Measurements from ENCODE around the gene CAPS.

CAPS gene

GRCh38 chr19:5914946-5915781 lies 1.1 kb downstream of the CAPS start:
- no peak for DNase-seq

GRCh38 chr19:5915782-5916165 lies 1.7 kb downstream of the CAPS start:
- DNase-seq = no peak

GRCh38 chr19:5916181-5916708 lies 2.2 kb downstream of the CAPS start:
- no peak for DNase-seq

GRCh38 chr19:5917431-5918107 lies 3.5 kb downstream of the CAPS start:
- no peak for DNase-seq

GRCh38 chr19:5918463-5919079 lies 4.5 kb downstream of the CAPS start:
- no peak for DNase-seq

GRCh38 chr19:5921516-5922160 lies 7.6 kb downstream of the CAPS start:
- no peak for DNase-seq

GRCh38 chr19:5922161-5922545 lies 8.1 kb downstream of the CAPS start:
- no peak for DNase-seq

GRCh38 chr19:5923356-5923755 lies 9.3 kb downstream of the CAPS start:
- no peak for DNase-seq

- no peak for DNase-seq
Measured at GRCh38 chr19:5925830-5926427, 11.9 kb downstream of the CAPS start.

- DNase-seq = no peak
Measured at GRCh38 chr19:5926641-5927440, 12.8 kb downstream of the CAPS start.

- DNase-seq = no peak
Measured at GRCh38 chr19:5927441-5927821, 13.4 kb downstream of the CAPS start.

GRCh38 chr19:5929179-5929578 lies 15.1 kb downstream of the CAPS start:
- DNase-seq = no peak

GRCh38 chr19:5929625-5930024 lies 15.6 kb downstream of the CAPS start:
- DNase-seq = no peak

GRCh38 chr19:5931251-5931650 lies 17.2 kb downstream of the CAPS start:
- DNase-seq = no peak

GRCh38 chr19:5932146-5932545 lies 18.1 kb downstream of the CAPS start:
- no peak for DNase-seq

- no peak for DNase-seq
Measured at GRCh38 chr19:5932609-5933262, 18.7 kb downstream of the CAPS start.

GRCh38 chr19:5933391-5934068 lies 19.5 kb downstream of the CAPS start:
- no peak for DNase-seq

- DNase-seq = no peak
Measured at GRCh38 chr19:5934069-5934401, 20.0 kb downstream of the CAPS start.

- no peak for DNase-seq
Measured at GRCh38 chr19:5934774-5935472, 20.9 kb downstream of the CAPS start.

Data from activated naive CD4-positive, alpha-beta T cell (primary cell).